Fibroblast of lung (primary cell): ENCODE data around the gene PDZD2.

Experiments
- EZH2 ChIP-seq: IDR thresholded peaks from 2 replicates; pipeline ENCODE4 v1.5.1; 2012; ENCODE audit warnings: low read length, control low read depth, mild to moderate bottlenecking; ENCODE audit errors: missing control alignments
- TF ChIP-seq, protein P1 (sequence below), 2 donors: IDR thresholded peaks in 1 of 2; conservative IDR thresholded peaks in 1 of 2; 1 replicate in 1 of 2; 2 replicates in 1 of 2; pipeline ENCODE4 v1.5.1; 2011 to 2012; ENCODE audit warnings: low read length in 2 of 2, control low read depth in 1 of 2, inconsistent platforms in 1 of 2, low read depth in 1 of 2, mild to moderate bottlenecking in 1 of 2

DNA sequence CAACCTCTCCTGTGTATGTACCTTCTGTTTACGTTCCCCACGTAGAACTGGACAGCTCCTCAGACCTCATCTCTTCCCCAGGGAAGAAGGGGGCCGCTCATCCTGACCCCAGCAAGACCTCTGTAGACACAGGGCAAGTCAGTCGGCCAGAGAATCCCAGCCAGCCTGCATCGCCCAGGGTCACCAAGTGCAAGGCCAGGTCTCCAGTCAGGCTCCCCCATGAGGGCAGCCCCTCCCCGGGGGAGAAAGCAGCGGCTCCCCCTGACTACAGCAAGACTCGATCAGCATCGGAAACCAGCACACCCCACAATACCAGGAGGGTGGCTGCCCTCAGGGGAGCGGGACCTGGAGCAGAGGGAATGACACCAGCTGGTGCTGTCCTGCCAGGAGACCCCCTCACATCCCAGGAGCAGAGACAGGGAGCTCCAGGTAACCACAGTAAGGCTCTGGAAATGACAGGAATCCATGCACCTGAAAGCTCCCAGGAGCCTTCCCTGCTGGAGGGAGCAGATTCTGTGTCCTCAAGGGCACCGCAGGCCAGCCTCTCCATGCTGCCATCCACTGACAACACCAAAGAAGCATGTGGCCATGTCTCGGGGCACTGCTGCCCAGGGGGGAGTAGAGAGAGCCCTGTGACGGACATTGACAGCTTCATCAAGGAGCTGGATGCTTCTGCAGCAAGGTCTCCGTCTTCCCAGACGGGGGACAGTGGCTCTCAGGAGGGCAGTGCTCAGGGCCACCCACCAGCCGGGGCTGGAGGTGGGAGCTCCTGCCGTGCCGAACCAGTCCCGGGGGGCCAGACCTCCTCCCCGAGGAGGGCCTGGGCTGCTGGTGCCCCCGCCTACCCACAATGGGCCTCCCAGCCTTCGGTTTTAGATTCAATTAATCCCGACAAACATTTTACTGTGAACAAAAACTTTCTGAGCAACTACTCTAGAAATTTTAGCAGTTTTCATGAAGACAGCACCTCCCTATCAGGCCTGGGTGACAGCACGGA, 448.5 kb downstream of the PDZD2 start:
- TF ChIP-seq, protein P1, sequence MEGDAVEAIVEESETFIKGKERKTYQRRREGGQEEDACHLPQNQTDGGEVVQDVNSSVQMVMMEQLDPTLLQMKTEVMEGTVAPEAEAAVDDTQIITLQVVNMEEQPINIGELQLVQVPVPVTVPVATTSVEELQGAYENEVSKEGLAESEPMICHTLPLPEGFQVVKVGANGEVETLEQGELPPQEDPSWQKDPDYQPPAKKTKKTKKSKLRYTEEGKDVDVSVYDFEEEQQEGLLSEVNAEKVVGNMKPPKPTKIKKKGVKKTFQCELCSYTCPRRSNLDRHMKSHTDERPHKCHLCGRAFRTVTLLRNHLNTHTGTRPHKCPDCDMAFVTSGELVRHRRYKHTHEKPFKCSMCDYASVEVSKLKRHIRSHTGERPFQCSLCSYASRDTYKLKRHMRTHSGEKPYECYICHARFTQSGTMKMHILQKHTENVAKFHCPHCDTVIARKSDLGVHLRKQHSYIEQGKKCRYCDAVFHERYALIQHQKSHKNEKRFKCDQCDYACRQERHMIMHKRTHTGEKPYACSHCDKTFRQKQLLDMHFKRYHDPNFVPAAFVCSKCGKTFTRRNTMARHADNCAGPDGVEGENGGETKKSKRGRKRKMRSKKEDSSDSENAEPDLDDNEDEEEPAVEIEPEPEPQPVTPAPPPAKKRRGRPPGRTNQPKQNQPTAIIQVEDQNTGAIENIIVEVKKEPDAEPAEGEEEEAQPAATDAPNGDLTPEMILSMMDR (conservative IDR thresholded peaks at IDR 0.05 in 1 of 2, IDR thresholded peaks at IDR 0.05 in 1 of 2; ENCODE audit: low read depth in 1 of 2, low read length in 2 of 2): no peak
- TF ChIP-seq EZH2: no peak
